Neural progenitor cell (in vitro differentiated cells): ENCODE results near the gene RPTOR.

Experiments used
- EZH2phosphoT487 ChIP-seq: fragments of 200-600 bp; sonication (generic); IDR thresholded peaks from 2 replicates; pipeline ENCODE4 v1.6.1; 2017; ENCODE audit warnings: antibody characterized with exemption
- TF ChIP-seq, protein P1 (sequence below): fragments of 200-600 bp; sonication (generic); IDR thresholded peaks from 2 replicates; pipeline ENCODE4 v1.5.1; 2017; ENCODE audit warnings: antibody characterized with exemption, mild to moderate bottlenecking

GRCh38 chr17:80683625-80684104 lies 139.0 kb downstream of the RPTOR start:
- TF ChIP-seq, protein P1, sequence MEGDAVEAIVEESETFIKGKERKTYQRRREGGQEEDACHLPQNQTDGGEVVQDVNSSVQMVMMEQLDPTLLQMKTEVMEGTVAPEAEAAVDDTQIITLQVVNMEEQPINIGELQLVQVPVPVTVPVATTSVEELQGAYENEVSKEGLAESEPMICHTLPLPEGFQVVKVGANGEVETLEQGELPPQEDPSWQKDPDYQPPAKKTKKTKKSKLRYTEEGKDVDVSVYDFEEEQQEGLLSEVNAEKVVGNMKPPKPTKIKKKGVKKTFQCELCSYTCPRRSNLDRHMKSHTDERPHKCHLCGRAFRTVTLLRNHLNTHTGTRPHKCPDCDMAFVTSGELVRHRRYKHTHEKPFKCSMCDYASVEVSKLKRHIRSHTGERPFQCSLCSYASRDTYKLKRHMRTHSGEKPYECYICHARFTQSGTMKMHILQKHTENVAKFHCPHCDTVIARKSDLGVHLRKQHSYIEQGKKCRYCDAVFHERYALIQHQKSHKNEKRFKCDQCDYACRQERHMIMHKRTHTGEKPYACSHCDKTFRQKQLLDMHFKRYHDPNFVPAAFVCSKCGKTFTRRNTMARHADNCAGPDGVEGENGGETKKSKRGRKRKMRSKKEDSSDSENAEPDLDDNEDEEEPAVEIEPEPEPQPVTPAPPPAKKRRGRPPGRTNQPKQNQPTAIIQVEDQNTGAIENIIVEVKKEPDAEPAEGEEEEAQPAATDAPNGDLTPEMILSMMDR = no peak
- TF ChIP-seq EZH2phosphoT487 = no peak
